ENCODE measurements around the gene CIZ1. TPM values are rescaled to one million over a fixed set of nuclear protein-coding genes. Genes with fewer than 3 reads are reported as not detected.

CIZ1 gene
- polyA plus RNA-seq, 1 experiment: 26.9 TPM

DNA sequence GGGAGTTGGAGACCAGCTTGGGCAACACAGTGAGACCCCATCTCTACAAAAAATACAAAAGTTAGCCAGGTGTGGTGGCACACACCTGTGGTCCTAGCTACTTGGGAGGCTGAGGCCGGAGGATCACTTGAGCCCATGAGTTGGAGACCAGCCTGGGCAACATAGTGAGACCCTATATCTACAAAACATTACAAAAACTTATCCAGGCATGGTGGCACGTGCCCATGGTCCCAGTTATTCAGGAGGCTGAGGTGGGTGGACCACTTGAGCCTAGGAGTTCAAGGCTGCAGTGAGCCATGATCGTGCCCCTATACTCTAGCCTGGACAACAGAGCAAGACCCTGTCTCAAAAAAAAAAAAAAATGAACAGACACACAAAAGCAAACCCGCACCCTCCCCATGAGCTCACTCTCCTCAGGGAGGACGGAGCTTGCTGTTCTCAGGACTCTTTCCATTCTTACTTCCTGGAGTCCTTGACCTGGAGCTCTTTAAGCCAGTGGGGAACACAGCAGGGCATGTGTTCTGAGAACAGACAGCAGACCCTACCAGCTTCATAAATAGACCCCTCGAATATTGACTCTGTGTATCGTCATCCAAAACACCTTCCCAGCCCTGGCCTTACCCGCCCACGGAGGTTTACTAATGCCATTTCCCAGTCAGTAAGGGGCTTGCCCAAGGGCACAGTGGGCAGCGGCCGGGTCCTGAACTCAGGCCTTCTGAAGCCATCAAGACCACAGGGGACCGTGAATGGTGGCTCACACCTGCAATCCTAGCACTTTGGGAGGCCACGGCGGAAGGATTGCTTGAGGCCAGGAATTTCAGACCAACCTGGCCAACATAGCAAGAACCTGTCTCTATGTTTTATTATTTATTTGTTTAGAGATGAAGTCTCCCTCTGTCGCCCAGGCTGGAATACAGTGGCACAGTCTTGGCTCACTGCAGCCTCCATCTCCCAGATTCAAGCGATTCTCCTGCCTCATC is 75.0 kb downstream of the CIZ1 start:
- POLR2A ChIA-PET: interaction anchor here (0.9 to 1.1 kb wide), 2 partner anchors 17 to 25 kb away, joined by 3 read pairs; no protein-coding TSS in a partner anchor
- no peak overlapping the region for H3K27ac ChIP-seq (ENCODE audit: low read depth, low read length)
- no peak for DNase-seq (ENCODE audit: low read depth, low spot score)
- TF ChIP-seq, protein P1, sequence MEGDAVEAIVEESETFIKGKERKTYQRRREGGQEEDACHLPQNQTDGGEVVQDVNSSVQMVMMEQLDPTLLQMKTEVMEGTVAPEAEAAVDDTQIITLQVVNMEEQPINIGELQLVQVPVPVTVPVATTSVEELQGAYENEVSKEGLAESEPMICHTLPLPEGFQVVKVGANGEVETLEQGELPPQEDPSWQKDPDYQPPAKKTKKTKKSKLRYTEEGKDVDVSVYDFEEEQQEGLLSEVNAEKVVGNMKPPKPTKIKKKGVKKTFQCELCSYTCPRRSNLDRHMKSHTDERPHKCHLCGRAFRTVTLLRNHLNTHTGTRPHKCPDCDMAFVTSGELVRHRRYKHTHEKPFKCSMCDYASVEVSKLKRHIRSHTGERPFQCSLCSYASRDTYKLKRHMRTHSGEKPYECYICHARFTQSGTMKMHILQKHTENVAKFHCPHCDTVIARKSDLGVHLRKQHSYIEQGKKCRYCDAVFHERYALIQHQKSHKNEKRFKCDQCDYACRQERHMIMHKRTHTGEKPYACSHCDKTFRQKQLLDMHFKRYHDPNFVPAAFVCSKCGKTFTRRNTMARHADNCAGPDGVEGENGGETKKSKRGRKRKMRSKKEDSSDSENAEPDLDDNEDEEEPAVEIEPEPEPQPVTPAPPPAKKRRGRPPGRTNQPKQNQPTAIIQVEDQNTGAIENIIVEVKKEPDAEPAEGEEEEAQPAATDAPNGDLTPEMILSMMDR (IDR thresholded peaks at IDR 0.05; ENCODE audit: low read depth, low read length): no peak
- H3K9me3 ChIP-seq (ENCODE audit: control insufficient read depth, insufficient read depth, low read length): peaks cover 4% of the 10 kb centered on the region; the same call in 1 of the 2 replicates
- no peaks in the 10 kb centered on the region for H3K27me3 ChIP-seq (ENCODE audit: control insufficient read depth, insufficient read depth, low read length)
- H3K4me3 ChIP-seq (ENCODE audit: low read depth, low read length): no peak overlapping the region
- CTCF ChIA-PET: interaction anchor here (0.6 to 3.9 kb wide), 8 partner anchors 8 to 185 kb away, joined by 4 to 102 read pairs (median 23); partner anchors contain the start of gene PTGES2

Other genes starting within 250 kb of the CIZ1 start
- gene EEIG1, start 210.6 kb downstream of the CIZ1 start, polyA plus RNA-seq (2011; rRNA removed): 8.3 and 8.6 TPM in 2 replicates
- gene NAIF1, start 124.3 kb downstream of the CIZ1 start, polyA plus RNA-seq (2011; rRNA removed): 7.5 and 8.9 TPM in 2 replicates
- 12.0 and 12.6 TPM in 2 replicates for gene SLC25A25, start 123.3 kb downstream of the CIZ1 start, polyA plus RNA-seq (2011; rRNA removed)
- gene PTGES2, start 63.8 kb downstream of the CIZ1 start, polyA plus RNA-seq (2011; rRNA removed): 56.3 and 75.2 TPM in 2 replicates
- not detected in 2 replicates for gene LCN2, start 42.1 kb downstream of the CIZ1 start, polyA plus RNA-seq (2011; rRNA removed)
- 48.1 and 64.2 TPM in 2 replicates for gene BBLN, start 31.3 kb downstream of the CIZ1 start, polyA plus RNA-seq (2011; rRNA removed)
- 12.0 and 17.4 TPM in 2 replicates for gene DNM1, start 11.8 kb upstream of the CIZ1 start, polyA plus RNA-seq (2011; rRNA removed)
- gene GOLGA2, start 84.4 kb upstream of the CIZ1 start, polyA plus RNA-seq (2011; rRNA removed): 112 and 121 TPM in 2 replicates
- 72.2 and 75.8 TPM in 2 replicates for gene SWI5, start 84.7 kb upstream of the CIZ1 start, polyA plus RNA-seq (2011; rRNA removed)
- 15.1 and 20.7 TPM in 2 replicates for gene TRUB2, start 130.9 kb upstream of the CIZ1 start, polyA plus RNA-seq (2011; rRNA removed)
- 19.0 and 24.8 TPM in 2 replicates for gene COQ4, start 131.3 kb upstream of the CIZ1 start, polyA plus RNA-seq (2011; rRNA removed)
- gene SLC27A4, start 149.0 kb upstream of the CIZ1 start, polyA plus RNA-seq (2011; rRNA removed): 7.7 and 9.4 TPM in 2 replicates
- 44.7 and 65.1 TPM in 2 replicates for gene URM1, start 179.8 kb upstream of the CIZ1 start, polyA plus RNA-seq (2011; rRNA removed)
- 54.9 and 72.1 TPM in 2 replicates for gene CERCAM, start 229.3 kb upstream of the CIZ1 start, polyA plus RNA-seq (2011; rRNA removed)